ENCODE data around the gene ZNF687.

Gene ZNF687

DNA sequence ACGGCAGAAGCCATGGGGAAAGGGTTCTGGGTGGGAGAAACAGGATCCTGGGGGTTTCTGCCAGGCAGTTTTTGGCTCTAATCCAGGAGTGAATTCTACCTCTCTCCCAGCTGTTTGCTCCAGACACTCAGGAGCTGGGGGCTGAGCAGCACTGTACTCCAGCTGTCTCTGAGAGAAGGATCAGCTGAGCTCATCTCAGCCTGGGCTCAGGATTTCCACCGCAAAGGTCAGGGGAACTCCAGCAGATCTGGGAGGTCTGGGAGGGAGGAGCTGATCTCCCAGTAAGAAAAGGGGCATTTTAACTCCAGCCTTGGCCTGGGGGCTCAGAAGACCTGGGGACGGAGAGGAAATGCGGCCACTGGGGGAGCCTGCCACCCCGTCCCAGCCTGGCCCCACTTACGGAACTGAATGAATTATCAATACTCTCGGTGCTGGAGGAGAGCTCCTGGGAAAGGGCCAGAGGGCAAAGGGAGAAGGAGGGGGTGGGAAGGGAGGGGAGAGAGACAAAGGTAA is 27.8 kb downstream of the ZNF687 start:
- DNase-seq (ENCODE audit: low read depth in 1 of 2, low spot score in 1 of 2) = no peak
- TF ChIP-seq JUND (IDR thresholded peaks at IDR 0.05; ENCODE audit: low read depth) = no peak
- in situ Hi-C loops (cut with HindIII; ENCODE audit: low pct_unique_long_range_greater_than_20kb, low sequenced_read_pairs) = no loop called here

- no peak for DNase-seq (ENCODE audit: low read depth in 1 of 2, low spot score in 1 of 2)
- no peak for TF ChIP-seq JUND (IDR thresholded peaks at IDR 0.05; ENCODE audit: low read depth)
- in situ Hi-C loops (cut with HindIII; ENCODE audit: low pct_unique_long_range_greater_than_20kb, low sequenced_read_pairs) = no loop called here
These were observed 28.9 kb downstream of the ZNF687 start for GRCh38 chr1:151311011-151311410.

DNA sequence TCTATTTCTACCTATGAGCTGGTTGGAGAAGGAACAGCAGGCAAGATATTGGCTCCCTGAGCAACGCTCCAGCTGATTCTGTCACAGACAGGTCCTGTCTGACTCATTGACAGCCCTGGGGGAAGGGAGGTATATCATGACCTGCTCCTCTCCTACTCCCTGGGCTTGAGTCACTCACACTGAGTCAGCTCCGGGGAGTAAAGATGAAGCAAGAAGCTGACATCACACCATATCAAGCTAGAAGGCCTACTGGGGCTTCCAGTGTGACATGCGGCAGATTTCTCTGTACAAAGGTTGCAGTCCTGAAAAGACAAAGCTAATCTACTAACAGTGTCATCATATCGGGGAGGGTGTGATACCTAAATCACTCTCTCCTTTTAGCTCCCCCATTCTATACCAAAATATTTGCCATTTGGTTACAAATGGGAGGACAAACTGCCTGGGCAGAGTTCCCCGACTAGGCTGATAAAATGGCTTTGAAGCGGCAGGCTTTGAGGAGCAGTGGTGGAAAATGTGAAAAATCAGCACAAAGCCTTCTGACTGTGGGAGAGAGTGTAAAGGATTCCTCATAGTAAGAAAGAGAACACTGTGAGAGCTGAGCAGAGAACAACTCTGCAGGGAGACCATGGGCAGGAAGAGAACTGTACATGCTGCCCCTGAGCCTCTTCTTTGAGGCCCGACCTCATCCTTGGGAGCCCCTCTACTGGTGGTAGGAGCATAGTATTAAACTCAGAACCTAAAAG is 29.7 kb downstream of the ZNF687 start:
- peak in 1 of 2 experiments; percentile 48 for DNase-seq (ENCODE audit: low read depth in 1 of 2, low spot score in 1 of 2)
- no peak for TF ChIP-seq JUND (IDR thresholded peaks at IDR 0.05; ENCODE audit: low read depth)
- in situ Hi-C loops (cut with HindIII; ENCODE audit: low pct_unique_long_range_greater_than_20kb, low sequenced_read_pairs) = no loop called here

GRCh38 chr1:151312411-151312810 is 30.3 kb downstream of the ZNF687 start:
- in situ Hi-C loops (cut with HindIII; ENCODE audit: low pct_unique_long_range_greater_than_20kb, low sequenced_read_pairs) = no loop called here
- TF ChIP-seq JUND (IDR thresholded peaks at IDR 0.05; ENCODE audit: low read depth) = no peak

DNA sequence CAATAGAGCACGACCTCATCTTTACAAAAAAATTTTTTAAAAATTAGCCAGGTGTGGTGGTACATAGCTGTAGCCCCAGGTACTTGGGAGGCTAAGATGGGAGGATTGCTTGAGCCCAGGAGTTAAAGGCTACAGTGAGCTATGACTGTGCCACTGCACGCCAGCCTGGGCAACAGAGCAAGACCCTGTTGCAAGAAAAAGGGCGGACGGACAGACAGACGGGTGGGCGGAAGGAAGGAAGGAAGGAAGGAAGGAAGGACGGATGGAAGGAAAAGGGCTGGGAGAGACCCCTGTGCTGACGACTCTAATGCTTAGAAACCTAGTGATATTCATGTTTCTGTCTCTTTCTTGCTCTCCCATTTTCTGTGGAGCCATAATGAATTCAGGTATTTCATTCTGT is 30.7 kb downstream of the ZNF687 start:
- DNase-seq (ENCODE audit: low read depth in 1 of 2, low spot score in 1 of 2) = no peak
- TF ChIP-seq JUND (IDR thresholded peaks at IDR 0.05; ENCODE audit: low read depth) = no peak
- in situ Hi-C loops (cut with HindIII; ENCODE audit: low pct_unique_long_range_greater_than_20kb, low sequenced_read_pairs) = no loop called here

More at GRCh38 chr1:151312411-151312810, 30.3 kb downstream of the ZNF687 start:
- no peak for DNase-seq (ENCODE audit: low read depth in 1 of 2, low spot score in 1 of 2)

- in situ Hi-C loops (cut with HindIII; ENCODE audit: low pct_unique_long_range_greater_than_20kb, low sequenced_read_pairs) = no loop called here
- DNase-seq (ENCODE audit: low read depth in 1 of 2, low spot score in 1 of 2) = no peak
- TF ChIP-seq JUND (IDR thresholded peaks at IDR 0.05; ENCODE audit: low read depth) = no peak
These were observed 31.4 kb downstream of the ZNF687 start for GRCh38 chr1:151313501-151313900.

GRCh38 chr1:151314137-151314875 is 32.2 kb downstream of the ZNF687 start:
- no peak for TF ChIP-seq JUND (IDR thresholded peaks at IDR 0.05; ENCODE audit: low read depth)
- in situ Hi-C loops (cut with HindIII; ENCODE audit: low pct_unique_long_range_greater_than_20kb, low sequenced_read_pairs) = no loop called here
- no peak for DNase-seq (ENCODE audit: low read depth in 1 of 2, low spot score in 1 of 2)

DNA sequence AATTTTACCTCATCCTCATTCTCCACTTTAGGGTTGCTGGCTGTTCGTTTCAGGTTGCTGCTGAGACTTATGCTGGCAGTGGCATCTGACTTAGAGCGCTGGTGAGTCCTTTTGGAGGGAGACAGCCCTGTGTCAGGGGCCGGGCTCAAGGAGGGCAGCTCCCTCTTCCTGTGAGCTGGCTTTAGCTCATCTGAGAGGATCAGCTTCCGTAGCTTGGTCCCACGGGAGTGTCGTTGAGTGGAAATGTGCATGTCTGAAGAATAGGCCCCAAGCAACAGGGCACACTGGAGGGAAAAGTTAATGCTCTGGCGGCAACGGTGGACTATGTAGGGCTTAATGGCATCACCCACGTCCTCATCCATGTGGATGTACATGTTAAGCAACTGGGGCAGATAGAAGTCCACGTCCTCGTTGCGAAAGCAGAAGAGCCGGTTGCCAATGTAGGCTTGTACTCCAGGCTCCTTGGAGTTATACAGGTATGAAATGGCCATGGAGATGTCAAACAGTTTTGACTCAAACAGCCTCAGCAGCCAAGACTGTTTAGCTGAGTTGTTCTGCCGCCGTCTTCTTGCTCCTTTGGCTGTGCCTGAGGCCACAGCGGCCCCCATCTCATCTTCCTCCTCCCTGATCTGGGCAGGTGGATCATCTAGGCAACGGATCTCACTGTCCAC is 33.6 kb downstream of the ZNF687 start:
- no peak for TF ChIP-seq JUND (IDR thresholded peaks at IDR 0.05; ENCODE audit: low read depth)
- no peak for DNase-seq (ENCODE audit: low read depth in 1 of 2, low spot score in 1 of 2)
- in situ Hi-C loops (cut with HindIII; ENCODE audit: low pct_unique_long_range_greater_than_20kb, low sequenced_read_pairs) = no loop called here

DNA sequence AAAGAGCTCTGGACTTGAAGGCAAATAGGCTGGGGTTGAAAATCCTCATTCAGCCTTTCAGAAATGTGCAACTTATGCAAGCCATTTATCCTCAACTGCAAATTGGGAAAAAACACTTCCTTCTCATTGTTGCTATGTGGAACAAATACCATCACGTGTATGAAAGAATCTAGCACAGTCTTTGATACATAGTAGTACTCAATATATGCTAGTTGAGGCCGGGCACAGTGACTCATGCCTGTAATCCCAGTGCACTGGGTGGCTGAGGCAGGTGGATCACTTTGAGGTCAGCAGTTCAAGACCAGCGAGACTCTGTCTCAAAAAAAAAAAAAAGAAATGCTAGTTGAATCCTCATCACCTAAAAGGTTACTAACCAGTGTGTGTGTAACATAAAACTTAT is 36.9 kb downstream of the ZNF687 start:
- TF ChIP-seq JUND (IDR thresholded peaks at IDR 0.05; ENCODE audit: low read depth) = no peak
- in situ Hi-C loops (cut with HindIII; ENCODE audit: low pct_unique_long_range_greater_than_20kb, low sequenced_read_pairs) = no loop called here

GRCh38 chr1:151324390-151324930 is 42.4 kb downstream of the ZNF687 start:
- in situ Hi-C loops (cut with HindIII; ENCODE audit: low pct_unique_long_range_greater_than_20kb, low sequenced_read_pairs) = no loop called here
- no peak for DNase-seq (ENCODE audit: low read depth in 1 of 2, low spot score in 1 of 2)
- TF ChIP-seq JUND (IDR thresholded peaks at IDR 0.05; ENCODE audit: low read depth) = no peak

More for the DNA sequence above, 36.9 kb downstream of the ZNF687 start:
- DNase-seq (ENCODE audit: low read depth in 1 of 2, low spot score in 1 of 2) = no peak

DNA sequence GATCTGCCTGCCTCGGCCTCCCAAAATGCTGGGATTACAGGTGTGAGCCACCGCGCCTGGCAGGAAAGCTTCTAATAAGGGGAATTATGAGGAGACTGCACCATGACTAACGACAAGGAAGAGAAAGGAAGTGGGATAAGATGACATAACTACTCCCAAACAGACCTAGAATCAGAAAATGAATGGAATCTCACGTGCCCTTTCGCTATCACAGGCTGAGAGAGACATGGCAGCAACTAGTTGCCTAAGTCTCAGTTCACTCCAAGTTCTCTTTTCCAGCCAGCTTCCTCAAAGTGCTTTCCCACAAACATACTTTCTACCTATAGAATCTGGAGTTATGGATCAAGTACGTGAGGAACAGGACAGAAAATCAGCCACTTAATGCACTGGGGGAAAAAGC is 43.1 kb downstream of the ZNF687 start:
- no peak for TF ChIP-seq JUND (IDR thresholded peaks at IDR 0.05; ENCODE audit: low read depth)
- no peak for DNase-seq (ENCODE audit: low read depth in 1 of 2, low spot score in 1 of 2)
- in situ Hi-C loops (cut with HindIII; ENCODE audit: low pct_unique_long_range_greater_than_20kb, low sequenced_read_pairs) = no loop called here

- no peak for TF ChIP-seq JUND (IDR thresholded peaks at IDR 0.05; ENCODE audit: low read depth)
- in situ Hi-C loops (cut with HindIII; ENCODE audit: low pct_unique_long_range_greater_than_20kb, low sequenced_read_pairs) = no loop called here
- DNase-seq (ENCODE audit: low read depth in 1 of 2, low spot score in 1 of 2) = no peak
These were observed 43.7 kb downstream of the ZNF687 start for GRCh38 chr1:151325646-151326429.

Data from T47D (cell line).